EL (cell line): ENCODE data around the gene YIPF6.
"Not testable (repeated sequence)": the region's sequence is repeated elsewhere in the genome, so short reads cannot be mapped to it uniquely, and the experiment has no call there.

Experiments used
- DNase-seq: peaks from one replicate; pipeline ENCODE4 v3.0.0-alpha.2; 2016

The YIPF6 gene

GRCh38 chrX:68508799-68509198, 9.9 kb downstream of the YIPF6 start:
- DNase-seq = no peak

- peak; percentile 30 for DNase-seq
These were observed 12.4 kb downstream of the YIPF6 start for GRCh38 chrX:68511255-68511654.

GRCh38 chrX:68524680-68525079, 25.8 kb downstream of the YIPF6 start:
- DNase-seq = not testable (repeated sequence)

- peak; percentile 21 for DNase-seq
These were observed 34.1 kb downstream of the YIPF6 start for GRCh38 chrX:68532831-68533533.

GRCh38 chrX:68533656-68534055, 34.8 kb downstream of the YIPF6 start:
- DNase-seq = no peak

GRCh38 chrX:68534691-68535090, 35.8 kb downstream of the YIPF6 start:
- DNase-seq = no peak

GRCh38 chrX:68536429-68536828, 37.6 kb downstream of the YIPF6 start:
- DNase-seq = no peak

- DNase-seq = no peak
These were observed 38.0 kb downstream of the YIPF6 start for GRCh38 chrX:68536884-68537283.

- no peak for DNase-seq
These were observed 51.3 kb downstream of the YIPF6 start for GRCh38 chrX:68550193-68550592.

- DNase-seq = no peak
These were observed 57.2 kb downstream of the YIPF6 start for GRCh38 chrX:68556036-68556435.

GRCh38 chrX:68557126-68557525, 58.3 kb downstream of the YIPF6 start:
- DNase-seq = not testable (repeated sequence)

- not testable (repeated sequence) for DNase-seq
These were observed 61.1 kb downstream of the YIPF6 start for GRCh38 chrX:68559905-68560304.

GRCh38 chrX:68568136-68568535, 69.3 kb downstream of the YIPF6 start:
- no peak for DNase-seq

- no peak for DNase-seq
These were observed 71.7 kb downstream of the YIPF6 start for GRCh38 chrX:68570598-68570997.

GRCh38 chrX:68571292-68571609, 72.4 kb downstream of the YIPF6 start:
- DNase-seq = no peak

- peak; percentile 60 for DNase-seq
These were observed 72.9 kb downstream of the YIPF6 start for GRCh38 chrX:68571610-68572311.

GRCh38 chrX:68574240-68574639, 75.4 kb downstream of the YIPF6 start:
- DNase-seq = no peak

GRCh38 chrX:68579810-68580209, 81.0 kb downstream of the YIPF6 start:
- DNase-seq = no peak

- DNase-seq = no peak
These were observed 85.4 kb downstream of the YIPF6 start for GRCh38 chrX:68584221-68584620.
